ENCODE results near the gene ZNF358.

ZNF358 gene

DNA sequence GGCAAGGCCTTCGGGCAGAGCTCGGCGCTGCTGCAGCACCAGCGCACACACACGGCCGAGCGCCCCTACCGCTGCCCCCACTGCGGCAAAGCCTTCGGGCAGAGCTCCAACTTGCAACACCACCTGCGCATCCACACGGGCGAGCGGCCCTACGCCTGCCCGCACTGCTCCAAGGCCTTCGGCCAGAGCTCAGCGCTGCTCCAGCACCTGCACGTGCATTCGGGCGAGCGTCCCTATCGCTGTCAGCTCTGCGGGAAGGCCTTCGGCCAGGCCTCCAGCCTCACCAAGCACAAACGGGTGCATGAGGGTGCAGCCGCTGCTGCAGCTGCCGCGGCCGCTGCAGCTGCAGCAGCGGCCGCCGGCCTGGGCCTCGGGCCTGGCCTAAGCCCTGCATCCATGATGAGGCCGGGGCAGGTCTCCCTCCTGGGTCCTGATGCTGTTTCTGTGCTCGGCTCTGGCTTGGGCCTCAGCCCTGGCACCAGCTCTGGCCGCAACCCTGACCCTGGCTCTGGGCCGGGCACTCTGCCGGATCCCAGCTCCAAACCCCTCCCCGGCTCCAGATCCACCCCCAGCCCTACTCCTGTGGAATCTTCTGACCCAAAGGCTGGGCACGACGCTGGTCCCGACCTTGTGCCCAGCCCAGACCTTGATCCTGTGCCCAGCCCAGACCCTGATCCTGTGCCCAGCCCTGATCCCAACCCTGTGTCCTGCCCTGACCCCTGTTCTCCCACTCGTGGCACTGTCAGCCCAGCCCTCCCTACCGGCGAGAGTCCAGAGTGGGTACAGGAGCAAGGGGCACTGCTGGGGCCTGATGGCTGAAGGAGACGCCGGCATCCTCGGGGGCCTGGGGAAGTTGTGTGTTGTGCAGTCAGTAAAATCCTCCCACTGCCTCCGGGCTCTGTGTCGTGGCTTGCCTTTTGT lies 4.5 kb downstream of the ZNF358 start:
- DNase-seq (ENCODE audit: low read depth, low spot score) = no peak

DNA sequence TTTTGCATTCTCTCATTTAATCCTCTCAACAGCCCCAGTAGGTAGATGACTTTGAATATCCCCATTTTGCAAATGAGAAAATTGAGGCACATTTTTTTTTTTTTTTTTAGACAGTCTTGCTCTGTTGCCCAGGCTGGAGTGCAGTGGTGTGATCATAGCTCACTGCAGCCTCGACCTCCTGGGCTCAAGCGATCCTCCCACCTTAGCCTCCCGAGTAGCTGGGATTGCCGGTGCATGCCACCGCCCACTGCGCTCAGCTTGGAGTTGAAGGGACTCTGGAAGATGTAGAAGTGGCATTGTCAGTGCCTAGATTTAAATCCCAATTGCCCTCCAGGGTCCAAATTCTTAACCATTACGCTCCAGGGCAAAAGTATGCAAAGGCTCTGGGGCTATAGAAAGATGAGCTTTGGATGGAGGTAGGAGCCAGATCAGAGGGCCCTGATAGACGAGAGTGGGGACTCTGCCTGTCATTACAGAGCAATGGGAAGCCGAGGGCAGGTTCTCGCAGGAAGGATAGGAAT lies 5.7 kb downstream of the ZNF358 start:
- DNase-seq (ENCODE audit: low read depth, low spot score) = peak; percentile 57

DNA sequence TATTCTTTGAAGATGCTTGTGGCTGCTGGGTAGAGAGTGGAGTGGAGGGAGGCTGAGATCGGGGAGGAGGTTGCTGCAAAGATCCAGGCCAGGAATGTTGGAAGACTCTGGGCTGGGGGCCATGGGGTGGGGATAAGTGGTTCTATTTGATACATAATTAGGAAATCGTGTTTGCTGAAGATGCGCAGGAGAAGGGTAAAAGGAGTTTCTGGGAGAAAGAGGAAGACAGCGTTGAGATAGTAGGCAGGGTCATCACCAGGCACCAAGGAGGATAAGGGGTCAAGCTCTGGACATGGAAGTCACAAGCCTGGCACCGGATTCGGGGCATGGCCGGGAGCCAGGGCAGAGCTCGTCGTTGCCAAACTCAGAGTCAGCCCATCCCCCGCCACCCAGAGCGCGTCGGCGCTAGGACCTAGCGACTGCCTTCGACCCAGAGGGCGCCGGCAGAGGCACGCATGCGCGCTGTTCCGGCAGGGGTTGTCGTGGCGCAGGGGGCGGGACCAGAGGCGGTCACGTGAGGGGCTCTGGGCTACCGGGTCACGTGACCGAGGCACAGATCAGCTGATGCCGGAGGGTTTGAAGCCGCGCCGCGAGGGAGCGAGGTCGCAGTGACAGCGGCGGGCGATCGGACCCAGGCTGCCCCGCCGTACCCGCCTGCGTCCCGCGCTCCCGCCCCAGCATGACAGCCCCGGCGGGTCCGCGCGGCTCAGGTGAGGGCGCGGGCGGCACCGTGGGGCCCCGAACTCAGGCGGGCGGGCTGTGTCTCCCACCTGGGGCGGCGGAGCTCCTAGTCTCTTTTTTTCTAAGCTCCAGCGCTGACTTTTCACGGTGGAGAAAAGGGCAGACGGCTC lies 6.4 kb downstream of the ZNF358 start, which contains the start of gene MCOLN1:
MCOLN1 (plus strand) TSS at position 553 of the 851 bp plus-strand sequence; CDS start at position 680, 127 bp downstream.
- peak; percentile 99 for DNase-seq (ENCODE audit: low read depth, low spot score)

DNA sequence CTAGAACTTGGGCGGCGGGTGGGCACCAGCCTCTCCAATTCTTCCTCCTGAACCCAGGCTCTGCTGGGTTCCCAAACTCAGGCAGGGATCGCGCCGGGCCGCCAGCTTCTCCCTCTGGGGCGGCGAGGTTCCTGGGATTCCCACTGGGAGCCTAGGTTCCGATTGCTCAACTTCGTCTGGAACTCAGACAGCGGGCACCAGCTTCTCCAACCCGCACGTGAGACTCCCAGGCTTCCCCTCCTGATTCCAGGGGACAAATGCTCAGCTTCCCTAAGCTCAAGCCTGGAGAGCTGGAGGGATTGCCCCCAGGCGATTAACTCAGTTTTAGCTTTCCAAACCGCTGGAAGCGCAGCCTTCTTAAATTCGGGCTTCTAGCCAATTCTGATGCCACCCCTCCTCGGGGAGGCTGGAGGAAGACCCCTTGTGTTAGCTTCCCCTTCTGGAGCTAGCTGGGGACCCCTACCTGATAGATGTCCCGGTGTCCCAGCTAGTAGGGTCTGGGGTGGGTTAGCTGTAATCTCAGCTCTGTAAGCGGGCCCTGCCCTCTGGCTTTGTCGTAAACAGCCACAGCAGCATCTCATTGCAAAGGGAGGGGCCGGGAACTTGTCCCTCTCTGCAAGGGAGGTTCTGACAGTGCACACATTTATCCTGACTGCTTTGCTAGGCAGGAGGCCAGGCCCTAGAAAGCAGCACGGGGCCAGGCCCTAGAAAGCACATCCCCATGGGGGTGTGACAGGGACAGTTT lies 7.2 kb downstream of the ZNF358 start:
- peak; percentile 55 for DNase-seq (ENCODE audit: low read depth, low spot score)

DNA sequence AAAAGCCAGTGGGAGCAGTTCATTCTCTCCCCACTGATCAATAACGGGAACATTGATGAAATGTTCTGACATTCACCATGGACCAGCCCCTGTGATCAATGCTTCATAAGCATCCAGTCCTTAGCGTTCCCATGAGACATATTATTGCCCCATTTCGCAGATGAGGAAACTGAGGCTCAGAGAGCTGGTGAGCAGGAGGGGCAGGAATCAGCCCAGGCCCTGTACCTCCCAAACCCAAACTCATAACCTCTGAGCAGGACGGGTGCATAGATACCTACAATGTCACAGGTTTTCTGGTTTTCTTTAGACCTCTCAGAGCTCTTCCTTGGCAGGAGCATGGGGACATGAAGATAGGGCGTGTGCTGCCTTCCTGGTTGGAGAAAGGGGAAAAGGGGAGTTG lies 8.6 kb downstream of the ZNF358 start:
- no peak for DNase-seq (ENCODE audit: low read depth, low spot score)

DNA sequence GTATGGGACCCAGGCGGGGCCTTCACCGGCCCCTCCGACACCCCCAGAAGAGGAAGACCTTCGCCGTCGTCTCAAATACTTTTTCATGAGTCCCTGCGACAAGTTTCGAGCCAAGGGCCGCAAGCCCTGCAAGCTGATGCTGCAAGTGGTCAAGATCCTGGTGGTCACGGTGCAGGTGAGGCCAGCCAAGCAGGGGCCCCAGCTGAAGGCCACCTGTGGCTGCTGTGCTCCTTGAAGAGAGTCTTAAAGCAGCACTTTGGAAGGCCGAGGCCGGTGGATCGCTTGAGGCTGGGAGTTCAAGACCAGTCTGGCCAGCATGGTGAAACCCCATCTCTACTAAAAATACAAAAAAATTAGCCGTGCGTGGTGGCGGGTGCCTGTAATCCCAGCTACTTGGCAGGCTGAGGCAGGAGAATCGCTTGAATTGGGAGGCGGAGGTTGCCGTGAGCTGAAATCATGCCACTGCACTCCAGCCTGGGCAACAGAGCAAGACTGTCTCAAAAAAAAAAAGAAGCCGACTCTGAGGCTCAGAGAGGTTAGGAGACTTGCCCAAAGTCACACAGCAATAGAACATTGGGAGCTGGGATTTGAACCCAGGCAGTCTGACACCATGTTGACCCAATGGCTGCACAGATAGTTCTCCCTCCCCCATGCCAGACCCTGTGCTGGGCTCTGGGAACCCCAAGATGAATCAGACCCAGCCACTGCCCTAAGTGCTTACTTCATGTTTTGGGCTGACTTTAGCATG lies 9.3 kb downstream of the ZNF358 start:
- no peak for DNase-seq (ENCODE audit: low read depth, low spot score)

DNA sequence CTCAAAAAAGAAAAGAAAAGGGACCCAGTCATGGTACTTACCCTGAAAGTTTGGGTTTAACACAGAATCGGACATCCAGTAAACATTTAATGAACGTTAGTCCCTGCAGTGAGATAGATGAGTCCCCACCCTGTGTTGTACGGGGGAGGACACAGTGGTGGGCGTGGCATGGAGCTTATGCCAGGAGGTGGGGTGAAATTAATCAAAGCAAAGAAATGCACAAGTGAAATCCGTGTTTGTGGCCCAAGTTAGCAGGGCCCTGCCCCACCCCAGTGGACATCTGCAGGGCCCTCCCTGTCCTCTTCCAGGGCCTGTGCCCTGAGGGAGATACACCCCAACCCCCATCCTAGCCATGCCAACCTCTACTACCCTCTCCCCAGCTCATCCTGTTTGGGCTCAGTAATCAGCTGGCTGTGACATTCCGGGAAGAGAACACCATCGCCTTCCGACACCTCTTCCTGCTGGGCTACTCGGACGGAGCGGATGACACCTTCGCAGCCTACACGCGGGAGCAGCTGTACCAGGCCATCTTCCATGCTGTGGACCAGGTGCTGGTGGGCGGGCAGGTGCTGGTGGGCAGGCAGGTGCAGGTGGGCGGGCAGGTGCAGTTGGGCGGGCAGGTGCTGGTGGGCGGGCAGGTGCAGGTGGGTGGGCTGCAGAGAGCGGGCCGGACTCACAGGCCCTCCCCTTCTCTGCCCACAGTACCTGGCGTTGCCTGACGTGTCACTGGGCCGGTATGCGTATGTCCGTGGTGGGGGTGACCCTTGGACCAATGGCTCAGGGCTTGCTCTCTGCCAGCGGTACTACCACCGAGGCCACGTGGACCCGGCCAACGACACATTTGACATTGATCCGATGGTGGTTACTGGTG lies 10.4 kb downstream of the ZNF358 start:
- DNase-seq (ENCODE audit: low read depth, low spot score) = no peak

DNA sequence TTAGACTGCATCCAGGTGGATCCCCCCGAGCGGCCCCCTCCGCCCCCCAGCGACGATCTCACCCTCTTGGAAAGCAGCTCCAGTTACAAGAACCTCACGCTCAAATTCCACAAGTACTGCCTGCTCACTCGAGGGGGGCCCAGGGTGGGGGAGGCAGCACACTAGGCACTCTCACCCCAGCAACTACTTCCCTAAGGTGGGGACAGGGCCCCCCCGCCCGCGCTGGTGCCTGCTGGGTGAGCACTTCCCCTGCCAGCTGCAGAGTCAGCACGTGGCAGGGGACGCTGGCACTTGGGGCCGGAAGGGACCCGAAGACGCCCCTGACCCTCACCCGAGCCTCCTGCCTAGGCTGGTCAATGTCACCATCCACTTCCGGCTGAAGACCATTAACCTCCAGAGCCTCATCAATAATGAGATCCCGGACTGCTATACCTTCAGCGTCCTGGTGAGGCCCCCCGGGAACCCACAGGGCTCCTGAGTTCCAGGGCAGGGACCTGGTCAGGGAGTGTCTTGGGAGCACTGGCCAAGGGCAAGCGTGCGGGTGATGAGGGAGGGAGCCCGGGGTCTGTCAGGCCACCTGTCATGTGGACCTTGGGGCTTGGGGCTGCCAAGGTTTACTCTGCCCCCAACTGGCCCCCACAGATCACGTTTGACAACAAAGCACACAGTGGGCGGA lies 11.8 kb downstream of the ZNF358 start:
- DNase-seq (ENCODE audit: low read depth, low spot score) = no peak

DNA sequence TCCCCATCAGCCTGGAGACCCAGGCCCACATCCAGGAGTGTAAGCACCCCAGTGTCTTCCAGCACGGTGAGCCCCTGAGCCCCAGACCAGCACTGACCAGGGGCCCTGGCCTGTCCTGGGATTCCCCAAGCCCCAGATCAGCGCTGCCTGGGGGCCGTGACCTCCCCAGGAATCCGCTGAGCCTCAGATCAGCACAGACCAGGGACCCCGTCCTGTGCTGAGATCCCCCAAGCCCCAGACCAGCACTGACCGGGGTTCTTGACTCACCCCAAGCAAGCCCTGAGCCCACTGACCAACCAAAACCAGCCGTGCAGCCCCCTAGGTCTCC lies 12.3 kb downstream of the ZNF358 start:
- no peak for DNase-seq (ENCODE audit: low read depth, low spot score)

DNA sequence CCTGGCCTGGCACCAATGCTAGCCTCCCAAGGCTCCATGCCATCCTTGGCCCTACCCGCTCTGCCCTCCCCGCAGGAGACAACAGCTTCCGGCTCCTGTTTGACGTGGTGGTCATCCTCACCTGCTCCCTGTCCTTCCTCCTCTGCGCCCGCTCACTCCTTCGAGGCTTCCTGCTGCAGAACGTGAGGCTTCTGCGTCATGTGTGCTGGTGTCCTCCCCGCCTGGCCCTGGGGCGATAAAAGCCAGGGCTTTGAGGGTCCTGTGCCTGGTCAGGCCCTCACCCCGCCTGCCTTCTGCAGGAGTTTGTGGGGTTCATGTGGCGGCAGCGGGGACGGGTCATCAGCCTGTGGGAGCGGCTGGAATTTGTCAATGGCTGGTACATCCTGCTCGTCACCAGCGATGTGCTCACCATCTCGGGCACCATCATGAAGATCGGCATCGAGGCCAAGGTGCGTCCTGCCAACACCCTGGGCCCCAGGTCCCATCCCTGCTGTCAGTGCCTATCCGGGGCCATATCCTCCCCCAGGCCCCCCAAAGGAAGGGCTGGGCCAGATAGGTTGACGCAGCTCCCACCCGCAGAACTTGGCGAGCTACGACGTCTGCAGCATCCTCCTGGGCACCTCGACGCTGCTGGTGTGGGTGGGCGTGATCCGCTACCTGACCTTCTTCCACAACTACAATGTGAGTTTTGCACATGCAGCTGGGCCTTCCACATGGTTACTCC lies 12.8 kb downstream of the ZNF358 start:
- no peak for DNase-seq (ENCODE audit: low read depth, low spot score)

DNA sequence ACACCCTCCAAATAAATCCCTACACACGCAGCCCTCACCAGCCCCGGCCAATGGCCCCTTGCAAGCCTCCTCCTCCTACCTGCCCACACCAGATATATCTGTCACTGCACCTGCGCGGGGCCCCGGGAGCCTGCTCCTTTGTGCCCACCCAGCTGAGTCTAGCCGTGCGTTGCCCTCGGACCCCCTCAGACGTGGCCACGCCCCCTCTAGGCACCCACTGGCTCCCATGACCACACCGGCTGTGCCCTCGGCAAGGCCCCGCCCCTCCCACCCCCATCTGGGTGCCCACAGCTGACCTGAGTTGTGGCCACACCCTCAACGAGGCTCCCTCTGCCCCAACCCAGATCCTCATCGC lies 13.3 kb downstream of the ZNF358 start:
- no peak for DNase-seq (ENCODE audit: low read depth, low spot score)

DNA sequence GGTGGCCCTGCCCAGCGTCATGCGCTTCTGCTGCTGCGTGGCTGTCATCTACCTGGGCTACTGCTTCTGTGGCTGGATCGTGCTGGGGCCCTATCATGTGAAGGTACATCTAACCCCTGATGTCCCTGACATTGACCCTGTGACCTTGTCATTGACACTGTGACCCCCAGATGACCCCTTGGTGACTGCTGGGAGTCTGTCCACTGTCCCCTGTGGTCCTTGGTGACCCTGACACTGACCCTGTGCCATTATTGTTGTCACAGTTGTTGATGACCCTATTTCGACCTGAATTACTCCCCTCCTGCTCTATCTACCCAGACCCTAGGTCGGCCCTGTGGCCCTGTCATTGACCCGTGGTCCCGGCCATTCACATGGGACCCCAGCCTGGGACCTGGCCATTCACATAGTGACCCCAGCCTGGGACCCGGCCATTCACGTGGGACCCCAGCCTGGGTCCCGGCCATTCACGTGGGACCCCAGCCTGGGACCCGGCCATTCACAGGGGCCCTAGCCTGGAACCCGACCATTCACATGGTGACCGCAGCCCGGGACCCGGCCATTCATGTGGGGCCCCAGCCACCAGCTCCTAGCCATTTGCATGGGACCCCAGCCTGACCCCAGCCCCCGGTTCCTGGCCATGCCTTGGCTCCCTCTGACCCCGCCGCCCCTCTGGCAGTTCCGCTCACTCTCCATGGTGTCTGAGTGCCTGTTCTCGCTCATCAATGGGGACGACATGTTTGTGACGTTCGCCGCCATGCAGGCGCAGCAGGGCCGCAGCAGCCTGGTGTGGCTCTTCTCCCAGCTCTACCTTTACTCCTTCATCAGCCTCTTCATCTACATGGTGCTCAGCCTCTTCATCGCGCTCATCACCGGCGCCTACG lies 13.9 kb downstream of the ZNF358 start:
- no peak for DNase-seq (ENCODE audit: low read depth, low spot score)

DNA sequence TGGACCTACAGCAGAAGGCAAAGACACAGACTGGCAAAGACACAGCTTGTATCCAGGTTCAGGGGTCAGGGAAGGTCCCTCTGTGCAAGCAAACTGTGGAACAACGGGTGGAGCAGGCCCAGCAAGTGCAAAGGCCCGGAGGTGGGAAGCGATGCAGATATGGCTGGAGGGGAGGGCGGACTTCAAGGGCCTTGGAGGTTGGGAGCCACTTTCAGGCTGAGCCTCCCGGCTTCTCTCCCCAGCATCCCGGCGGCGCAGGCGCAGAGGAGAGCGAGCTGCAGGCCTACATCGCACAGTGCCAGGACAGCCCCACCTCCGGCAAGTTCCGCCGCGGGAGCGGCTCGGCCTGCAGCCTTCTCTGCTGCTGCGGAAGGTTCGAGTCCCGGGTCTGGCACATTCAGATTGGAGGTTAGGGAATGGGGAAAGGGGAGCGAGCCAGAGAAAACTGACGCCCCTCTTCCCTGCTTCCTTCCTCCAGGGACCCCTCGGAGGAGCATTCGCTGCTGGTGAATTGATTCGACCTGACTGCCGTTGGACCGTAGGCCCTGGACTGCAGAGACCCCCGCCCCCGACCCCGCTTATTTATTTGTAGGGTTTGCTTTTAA lies 17.5 kb downstream of the ZNF358 start:
- peak; percentile 86 for DNase-seq (ENCODE audit: low read depth, low spot score)

DNA sequence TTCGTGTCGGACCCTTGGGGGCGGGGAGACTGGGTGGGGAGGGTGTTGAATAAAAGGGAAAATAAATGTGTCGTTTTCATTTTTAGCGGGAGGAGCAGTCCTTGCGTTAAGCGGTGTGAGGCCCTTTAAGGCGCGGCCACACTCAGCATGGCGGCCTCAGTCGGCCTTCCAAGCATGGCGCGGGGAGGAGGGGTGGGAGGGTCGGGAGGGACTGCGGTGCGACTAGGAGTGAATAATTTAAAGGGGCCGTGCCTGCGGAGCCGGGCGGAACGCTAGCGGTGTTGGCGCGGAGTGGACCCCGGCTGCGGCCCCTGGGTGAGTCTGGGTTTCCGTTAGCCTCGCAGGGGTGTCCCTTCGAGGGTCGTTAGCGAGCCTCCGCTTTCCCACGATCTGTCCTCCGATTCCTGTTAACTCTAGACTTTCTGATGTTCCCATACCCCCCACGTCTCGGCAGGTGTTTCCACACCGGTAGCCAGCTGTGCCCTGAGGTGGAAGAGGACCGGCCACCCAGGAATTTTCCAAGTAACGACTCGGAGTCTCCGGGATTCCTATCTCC lies 18.1 kb downstream of the ZNF358 start:
- DNase-seq (ENCODE audit: low read depth, low spot score) = peak; percentile 72

DNA sequence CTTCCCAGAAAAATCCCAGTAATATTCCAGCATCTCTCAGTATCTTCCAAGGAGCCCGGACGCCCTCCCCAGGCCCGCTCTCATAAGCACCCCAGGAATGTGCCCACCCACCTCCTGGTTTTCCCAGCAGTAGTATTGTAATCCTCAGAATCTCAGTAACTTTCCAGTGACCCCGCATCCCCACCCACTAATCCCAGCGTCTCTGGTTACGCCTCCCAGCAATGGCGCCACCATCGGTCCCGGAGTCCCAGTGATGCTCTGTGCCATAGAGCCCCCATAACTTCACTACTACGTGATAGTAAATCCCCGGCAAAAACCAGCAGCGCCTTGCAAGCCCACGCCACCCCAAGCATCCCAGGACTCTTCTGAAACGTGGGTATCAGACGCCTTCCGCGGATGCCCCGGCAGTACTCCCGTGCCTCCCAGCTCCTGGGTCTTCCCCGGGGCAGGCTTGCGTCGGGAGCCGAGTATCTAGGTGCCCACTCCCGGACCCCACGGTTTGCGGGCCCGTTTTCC lies 18.7 kb downstream of the ZNF358 start:
- DNase-seq (ENCODE audit: low read depth, low spot score) = peak; percentile 65

DNA sequence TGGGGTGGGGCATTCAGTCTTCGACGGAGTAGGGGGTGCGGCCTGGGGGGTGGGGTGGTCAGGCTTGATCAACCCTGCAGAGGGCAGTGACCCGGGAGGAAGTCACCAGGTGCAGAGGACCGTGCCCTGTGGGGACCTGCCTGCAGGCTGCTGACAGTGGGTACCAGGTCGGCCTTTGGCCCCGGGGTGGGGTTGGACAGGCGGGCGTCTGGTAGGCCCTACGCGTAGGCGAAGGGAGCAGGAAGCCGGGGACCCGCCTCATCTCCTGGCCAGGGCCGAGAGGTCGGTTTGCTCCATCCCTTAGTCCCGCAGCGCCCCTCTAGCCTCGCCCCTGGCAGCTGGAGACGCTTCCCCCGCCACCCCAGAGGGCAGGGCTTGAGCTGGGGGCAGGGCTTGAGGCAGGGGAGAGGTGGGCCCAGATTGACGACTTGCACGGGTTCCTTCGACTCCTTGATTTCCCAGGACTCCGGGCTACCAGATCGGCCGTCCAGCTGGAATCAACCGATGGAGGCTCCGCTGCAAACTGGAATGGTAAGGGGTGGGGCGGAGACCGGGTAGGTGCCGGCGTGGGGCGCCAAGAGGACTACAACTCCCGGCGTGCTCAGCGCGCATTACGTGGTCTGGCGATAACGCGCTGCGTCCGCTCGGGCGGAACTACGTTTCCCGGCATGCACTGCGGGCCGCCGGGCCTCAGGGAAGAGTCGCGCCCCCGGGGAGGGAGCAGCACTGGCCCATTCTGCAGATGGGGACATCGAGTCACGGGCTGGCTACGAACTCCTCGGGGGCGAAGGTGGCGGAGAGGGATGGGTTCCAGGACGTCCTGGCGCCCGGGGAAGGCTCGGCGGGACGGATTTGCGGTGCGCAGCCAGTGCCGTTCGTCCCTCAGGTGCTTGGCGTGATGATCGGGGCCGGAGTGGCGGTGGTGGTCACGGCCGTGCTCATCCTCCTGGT lies 19.4 kb downstream of the ZNF358 start, which contains the start of gene PNPLA6:
PNPLA6 (plus strand) TSS at position 671 of the 951 bp plus-strand sequence; CDS start at position 743, 72 bp downstream.
- peak; percentile 96 for DNase-seq (ENCODE audit: low read depth, low spot score)
